B cell (primary cell): ENCODE measurements around the gene KLK15.

ENCODE experiments used
- CTCF ChIP-seq: fragments of 200-600 bp; IDR thresholded peaks from one replicate; pipeline ENCODE4 v1.8.0; 2022; ENCODE audit warnings: antibody characterized with exemption, mild to moderate bottlenecking
- EZH2 ChIP-seq: IDR thresholded peaks from 2 replicates; pipeline ENCODE4 v1.6.1; 2012; ENCODE audit warnings: borderline replicate concordance, low read depth, mild to moderate bottlenecking, moderate library complexity, low read length; ENCODE audit not compliant: insufficient read depth, poor library complexity, severe bottlenecking

DNA sequence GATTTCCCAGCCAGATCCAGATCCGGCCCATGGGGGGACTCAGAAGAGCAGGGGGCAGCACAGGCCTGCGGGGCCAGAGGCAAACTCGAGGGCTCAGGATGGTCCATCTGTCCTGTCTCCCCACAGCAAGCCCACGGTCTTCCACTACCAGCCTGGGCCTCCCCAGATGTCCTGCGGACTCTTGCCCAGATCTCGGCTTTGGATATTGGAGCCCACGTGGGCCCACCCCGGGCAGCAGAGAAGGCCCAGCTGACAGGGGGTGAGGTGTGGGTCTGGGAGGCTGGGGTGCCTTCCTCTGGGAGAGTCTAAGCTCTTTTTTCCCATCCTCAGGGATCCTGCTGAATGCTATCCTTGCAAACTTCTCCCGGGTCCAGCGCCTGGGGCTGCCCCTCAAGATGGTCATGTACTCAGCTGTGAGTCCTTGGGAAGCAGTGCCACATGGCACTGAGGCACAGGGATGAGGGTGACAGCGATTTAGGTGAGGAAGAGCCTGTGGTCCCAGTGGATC, 39.8 kb downstream of the KLK15 start:
- TF ChIP-seq CTCF: no peak
- TF ChIP-seq EZH2: no peak
